22Rv1 (cell line): ENCODE measurements around the gene CLDN11.

Source experiments
- H3K27ac ChIP-seq: fragments of 450-650 bp; 2 replicates; pipeline ENCODE4 v1.5.1; 2017
- CTCF ChIP-seq: fragments of 450-650 bp; IDR thresholded peaks from 2 replicates; pipeline ENCODE4 v1.5.1; 2017; ENCODE audit warnings: mild to moderate bottlenecking
- ZFX ChIP-seq: fragments of 450-650 bp; IDR thresholded peaks from 2 replicates; pipeline ENCODE4 v1.6.1; 2017; ENCODE audit warnings: antibody characterized with exemption, borderline replicate concordance

CLDN11 gene

GRCh38 chr3:170426240-170426797, 7.7 kb downstream of the CLDN11 start:
- TF ChIP-seq ZFX: no peak
- TF ChIP-seq CTCF: no peak
- no peak overlapping the region for H3K27ac ChIP-seq

GRCh38 chr3:170428095-170428494, 9.4 kb downstream of the CLDN11 start:
- TF ChIP-seq ZFX: no peak
- no peak for TF ChIP-seq CTCF
- no peak overlapping the region for H3K27ac ChIP-seq

- TF ChIP-seq CTCF (no peak), ZFX (no peak)
- H3K27ac ChIP-seq: no peak overlapping the region
Measured at GRCh38 chr3:170429050-170429449, 10.4 kb downstream of the CLDN11 start.

- no peak overlapping the region for H3K27ac ChIP-seq
- TF ChIP-seq CTCF: no peak
- no peak for TF ChIP-seq ZFX
Measured at GRCh38 chr3:170431054-170431453, 12.4 kb downstream of the CLDN11 start.

- TF ChIP-seq ZFX (no peak), CTCF (no peak)
- H3K27ac ChIP-seq: no peak overlapping the region
Measured at GRCh38 chr3:170432416-170432815, 13.7 kb downstream of the CLDN11 start.

GRCh38 chr3:170436697-170437096, 18.0 kb downstream of the CLDN11 start:
- TF ChIP-seq CTCF (no peak), ZFX (no peak)
- no peak overlapping the region for H3K27ac ChIP-seq

- no peak overlapping the region for H3K27ac ChIP-seq
- TF ChIP-seq CTCF (no peak), ZFX (no peak)
Measured at GRCh38 chr3:170437176-170437575, 18.5 kb downstream of the CLDN11 start.
